T-helper 1 cell treated with Interleukin-12 subunit alpha and Interleukin-12 subunit beta and Interleukin-4 antibody, amounts not matched to agents 30 μg/mL and 1 μg/mL, for 36 hours (primary cell): ENCODE data around the gene IFT122.

Experiments
- H3K27ac Mint-ChIP-seq: one replicate; pipeline ENCODE4 v1.8.0; 2021; ENCODE audit warnings: mild to moderate bottlenecking, mixed read lengths
- H3K27me3 Mint-ChIP-seq: one replicate; pipeline ENCODE4 v1.8.0; 2021; ENCODE audit warnings: low read depth, mixed read lengths
- H3K36me3 Mint-ChIP-seq: one replicate; pipeline ENCODE4 v1.8.0; 2021; ENCODE audit warnings: low read depth, mixed read lengths
- H3K4me1 Mint-ChIP-seq: one replicate; pipeline ENCODE4 v1.8.0; 2021; ENCODE audit warnings: low read depth, mixed read lengths
- H3K4me3 Mint-ChIP-seq: one replicate; pipeline ENCODE4 v1.8.0; 2021; ENCODE audit warnings: mild to moderate bottlenecking, moderate library complexity, mixed read lengths
- H3K9me3 Mint-ChIP-seq: one replicate; pipeline ENCODE4 v1.8.0; 2021; ENCODE audit warnings: mixed read lengths

IFT122 gene

GRCh38 chr3:129422897-129423296 lies 17.1 kb upstream of the IFT122 start:
- H3K9me3 Mint-ChIP-seq = no peaks in the 10 kb centered on the region
- H3K27ac Mint-ChIP-seq = no peak overlapping the region
- H3K36me3 Mint-ChIP-seq = no peaks in the 10 kb centered on the region
- no peak overlapping the region for H3K4me3 Mint-ChIP-seq
- peaks cover 10% of the 10 kb centered on the region for H3K4me1 Mint-ChIP-seq
- peaks cover 8% of the 10 kb centered on the region for H3K27me3 Mint-ChIP-seq

GRCh38 chr3:129424185-129424841 lies 15.7 kb upstream of the IFT122 start:
- Mint-ChIP-seq H3K36me3 (no peaks in the 10 kb centered on the region), H3K9me3 (no peaks in the 10 kb centered on the region), H3K27me3 (peaks cover 12% of the 10 kb centered on the region), H3K4me3 (no peak overlapping the region), H3K4me1 (peaks cover 22% of the 10 kb centered on the region), H3K27ac (no peak overlapping the region)

GRCh38 chr3:129425213-129425612 lies 14.8 kb upstream of the IFT122 start:
- Mint-ChIP-seq H3K4me3 (no peak overlapping the region), H3K27me3 (peaks cover 12% of the 10 kb centered on the region), H3K36me3 (no peaks in the 10 kb centered on the region), H3K9me3 (no peaks in the 10 kb centered on the region), H3K27ac (no peak overlapping the region), H3K4me1 (peaks cover 25% of the 10 kb centered on the region)

GRCh38 chr3:129425619-129426018 lies 14.4 kb upstream of the IFT122 start:
- Mint-ChIP-seq H3K27ac (no peak overlapping the region), H3K4me1 (peaks cover 25% of the 10 kb centered on the region)

GRCh38 chr3:129428007-129428375 lies 12.0 kb upstream of the IFT122 start:
- Mint-ChIP-seq H3K27ac (no peak overlapping the region), H3K27me3 (peaks cover 12% of the 10 kb centered on the region), H3K4me1 (peaks cover 32% of the 10 kb centered on the region), H3K9me3 (no peaks in the 10 kb centered on the region), H3K36me3 (peaks cover 16% of the 10 kb centered on the region), H3K4me3 (peak overlapping the region; percentile 70)

More at GRCh38 chr3:129425619-129426018, 14.4 kb upstream of the IFT122 start:
- peaks cover 2% of the 10 kb centered on the region for H3K36me3 Mint-ChIP-seq
- peaks cover 12% of the 10 kb centered on the region for H3K27me3 Mint-ChIP-seq
- H3K4me3 Mint-ChIP-seq = no peak overlapping the region
- no peaks in the 10 kb centered on the region for H3K9me3 Mint-ChIP-seq

GRCh38 chr3:129428376-129429079 lies 11.5 kb upstream of the IFT122 start, which contains the start of gene EFCAB12:
TSS of gene EFCAB12 (minus strand) at chr3:129428636. CDS start at chr3:129428488, 148 bp downstream.
- H3K4me3 Mint-ChIP-seq = peak within 1 kb of the TSS; percentile 70
- no peaks in the 10 kb centered on the region for H3K9me3 Mint-ChIP-seq
- peaks cover 18% of the 10 kb centered on the region for H3K36me3 Mint-ChIP-seq
- peak within 1 kb of the TSS; percentile 27 for H3K27ac Mint-ChIP-seq
- H3K27me3 Mint-ChIP-seq = peaks cover 12% of the 10 kb centered on the region
- H3K4me1 Mint-ChIP-seq = peaks cover 32% of the 10 kb centered on the region

- Mint-ChIP-seq H3K4me1 (peaks cover 32% of the 10 kb centered on the region), H3K27me3 (peaks cover 12% of the 10 kb centered on the region), H3K4me3 (peak overlapping the region; percentile 70), H3K9me3 (no peaks in the 10 kb centered on the region), H3K36me3 (peaks cover 23% of the 10 kb centered on the region), H3K27ac (peak overlapping the region; percentile 27)
Measured at GRCh38 chr3:129429080-129429451, 11.0 kb upstream of the IFT122 start.

- Mint-ChIP-seq H3K27me3 (peaks cover 12% of the 10 kb centered on the region), H3K4me1 (peaks cover 33% of the 10 kb centered on the region), H3K9me3 (no peaks in the 10 kb centered on the region), H3K27ac (no peak overlapping the region), H3K4me3 (no peak overlapping the region), H3K36me3 (peaks cover 25% of the 10 kb centered on the region)
Measured at GRCh38 chr3:129429602-129430001, 10.4 kb upstream of the IFT122 start.

- H3K27ac Mint-ChIP-seq = no peak overlapping the region
- peaks cover 40% of the 10 kb centered on the region for H3K36me3 Mint-ChIP-seq
- no peaks in the 10 kb centered on the region for H3K9me3 Mint-ChIP-seq
- peaks cover 12% of the 10 kb centered on the region for H3K27me3 Mint-ChIP-seq
- H3K4me1 Mint-ChIP-seq = peaks cover 46% of the 10 kb centered on the region
- H3K4me3 Mint-ChIP-seq = no peak overlapping the region
Measured at GRCh38 chr3:129432036-129432435, 8.0 kb upstream of the IFT122 start.

GRCh38 chr3:129432671-129433070 lies 7.4 kb upstream of the IFT122 start:
- peaks cover 6% of the 10 kb centered on the region for H3K27me3 Mint-ChIP-seq
- no peak overlapping the region for H3K27ac Mint-ChIP-seq
- H3K4me1 Mint-ChIP-seq = peaks cover 48% of the 10 kb centered on the region
- H3K36me3 Mint-ChIP-seq = peaks cover 44% of the 10 kb centered on the region
- H3K4me3 Mint-ChIP-seq = no peak overlapping the region
- H3K9me3 Mint-ChIP-seq = no peaks in the 10 kb centered on the region

- Mint-ChIP-seq H3K4me1 (peaks cover 48% of the 10 kb centered on the region), H3K27me3 (no peaks in the 10 kb centered on the region), H3K27ac (no peak overlapping the region), H3K4me3 (no peak overlapping the region), H3K36me3 (peaks cover 48% of the 10 kb centered on the region), H3K9me3 (no peaks in the 10 kb centered on the region)
Measured at GRCh38 chr3:129433565-129433964, 6.5 kb upstream of the IFT122 start.

- H3K36me3 Mint-ChIP-seq = peaks cover 48% of the 10 kb centered on the region
- H3K27ac Mint-ChIP-seq = no peak overlapping the region
- H3K9me3 Mint-ChIP-seq = no peaks in the 10 kb centered on the region
- no peaks in the 10 kb centered on the region for H3K27me3 Mint-ChIP-seq
- H3K4me3 Mint-ChIP-seq = no peak overlapping the region
- H3K4me1 Mint-ChIP-seq = peaks cover 44% of the 10 kb centered on the region
Measured at GRCh38 chr3:129434140-129434539, 5.9 kb upstream of the IFT122 start.

- H3K9me3 Mint-ChIP-seq = no peaks in the 10 kb centered on the region
- peaks cover 54% of the 10 kb centered on the region for H3K36me3 Mint-ChIP-seq
- H3K4me3 Mint-ChIP-seq = no peak overlapping the region
- H3K27ac Mint-ChIP-seq = no peak overlapping the region
- peaks cover 47% of the 10 kb centered on the region for H3K4me1 Mint-ChIP-seq
- H3K27me3 Mint-ChIP-seq = no peaks in the 10 kb centered on the region
Measured at GRCh38 chr3:129435367-129435766, 4.7 kb upstream of the IFT122 start.

- Mint-ChIP-seq H3K4me3 (peak overlapping the region; percentile 95), H3K36me3 (peaks cover 39% of the 10 kb centered on the region), H3K27me3 (no peaks in the 10 kb centered on the region), H3K4me1 (peaks cover 64% of the 10 kb centered on the region), H3K9me3 (no peaks in the 10 kb centered on the region), H3K27ac (peak overlapping the region; percentile 98)
Measured at GRCh38 chr3:129439226-129439816, 703 bp upstream of the IFT122 start.
